Renal cortical epithelial cell (primary cell): ENCODE results near the gene PRSS22. TPM values are rescaled to one million over a fixed set of nuclear protein-coding genes. Genes with fewer than 3 reads are reported as not detected.

Experiments
- DNase-seq: peaks from one replicate; pipeline ENCODE4 v3.0.0-alpha.2; 2011; ENCODE audit warnings: low read depth
- total RNA-seq: library from RNA; depleted of rRNA; stranded (reverse); fragments of >200 nt; gene quantifications from 2 replicates; pipeline ENCODE4 v1.2.3, GENCODE V29; 2014

PRSS22 gene
- total RNA-seq, 1 donor from 2014 or later, result 1.8 TPM

DNA sequence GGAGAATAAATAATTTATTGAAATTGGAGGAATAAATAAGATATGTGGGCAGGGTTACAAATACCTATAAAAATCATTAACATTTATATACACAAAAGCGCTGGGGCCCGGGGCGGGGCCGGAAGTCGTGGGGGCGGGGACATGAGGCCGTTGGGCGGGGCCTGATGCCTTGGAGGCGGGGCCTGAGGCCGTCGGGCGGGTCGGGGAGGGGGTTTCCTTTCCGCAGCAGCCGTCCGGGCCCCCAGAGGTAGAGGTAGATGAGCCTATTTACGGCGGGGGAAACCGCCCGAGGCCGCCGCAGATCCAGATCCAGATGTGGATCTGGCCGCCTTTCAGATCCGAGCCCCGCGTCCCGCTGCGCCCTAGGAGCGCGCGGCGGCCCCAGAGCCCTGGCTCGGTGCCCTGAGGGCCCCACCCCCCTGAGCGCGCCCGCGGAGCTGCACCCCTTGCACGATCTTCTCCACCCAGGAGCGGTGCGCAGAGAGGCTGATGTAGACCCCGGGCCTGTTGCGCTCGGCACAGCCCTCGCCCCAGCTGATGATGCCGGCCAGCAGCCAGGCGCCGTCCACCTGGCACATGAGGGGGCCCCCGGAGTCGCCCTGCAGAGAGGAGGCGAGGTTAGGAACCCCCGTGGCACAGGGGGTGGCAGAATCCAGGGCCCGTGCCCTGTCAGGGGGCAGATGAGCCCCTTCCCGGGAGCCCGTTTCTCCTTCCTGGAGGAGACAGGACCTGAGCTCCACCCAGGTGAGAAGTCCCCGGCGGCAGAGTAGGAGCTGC is 5.1 kb downstream of the PRSS22 start:
- no peak for DNase-seq

DNA sequence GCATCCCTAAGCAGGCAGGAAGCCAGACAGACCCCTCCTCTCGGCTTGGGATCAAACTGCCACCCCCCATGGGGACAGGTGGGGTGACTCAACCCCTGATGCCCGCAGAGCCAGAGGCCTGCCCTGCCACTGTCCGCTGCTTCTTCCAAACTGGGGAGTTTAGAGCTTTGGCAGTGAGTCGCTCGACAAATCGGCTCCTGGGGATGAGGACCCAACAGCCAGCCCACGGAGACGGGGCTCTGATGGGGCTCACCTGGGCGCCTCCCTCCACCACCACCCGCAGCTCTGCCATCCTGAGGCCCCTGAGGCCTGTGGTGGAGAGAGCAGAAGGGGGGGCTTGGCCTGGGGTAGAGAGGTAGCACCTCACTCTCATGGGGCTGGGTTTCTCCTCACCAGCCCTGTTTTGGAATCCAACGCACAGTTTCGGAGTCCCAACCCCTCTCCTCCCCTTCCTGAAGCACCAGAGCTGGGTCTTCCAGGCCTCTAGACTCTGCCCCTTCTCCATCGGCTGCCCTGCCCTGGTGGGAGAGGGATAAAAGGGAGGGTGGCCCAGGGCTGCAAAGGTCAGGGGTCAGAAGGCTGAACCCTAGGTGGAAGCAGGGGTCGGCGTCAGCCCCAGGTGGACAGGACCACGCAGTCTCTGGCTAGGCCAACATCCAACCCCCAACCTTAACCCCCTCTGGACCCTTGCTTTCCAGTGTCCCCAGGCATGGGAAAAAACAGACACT is 5.8 kb downstream of the PRSS22 start:
- DNase-seq, result no peak

DNA sequence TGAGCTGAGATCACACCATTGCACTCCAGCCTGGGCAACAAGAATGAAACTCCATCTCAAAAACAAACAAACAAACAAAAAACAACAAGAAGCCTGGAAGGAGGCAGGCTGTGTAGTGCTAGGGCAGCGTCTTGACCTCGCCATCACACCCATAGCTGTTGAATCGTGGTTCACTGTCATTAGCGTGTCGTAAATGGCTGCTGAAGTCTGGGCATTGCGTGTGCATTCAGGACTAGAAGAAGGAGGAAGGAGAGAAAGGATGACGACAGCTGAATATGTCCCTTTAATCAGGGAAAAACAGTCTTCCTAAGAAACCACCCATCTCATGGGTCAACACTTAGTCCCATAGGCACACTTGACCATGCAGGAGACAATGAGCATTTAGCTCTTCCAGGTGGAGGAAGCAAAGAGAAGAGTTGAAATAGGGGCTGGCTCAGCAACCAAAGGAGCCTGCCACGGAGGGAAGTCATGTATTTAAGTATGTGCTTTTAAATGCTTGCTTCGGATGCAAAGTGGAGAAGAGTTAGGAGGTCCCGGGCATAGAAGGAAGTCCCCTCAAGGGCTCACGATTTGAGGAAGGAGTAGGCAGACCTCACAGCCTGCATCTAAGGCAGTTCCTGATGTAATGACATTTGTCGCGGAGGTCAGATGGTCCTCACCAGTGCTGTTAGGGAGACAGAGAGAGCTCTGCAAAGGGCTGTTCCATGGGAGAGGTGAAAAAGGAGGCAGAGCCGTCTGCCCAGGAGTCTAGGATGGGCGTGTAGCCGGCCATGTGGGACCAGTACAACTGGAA is 8.8 kb downstream of the PRSS22 start:
- no peak for DNase-seq

DNA sequence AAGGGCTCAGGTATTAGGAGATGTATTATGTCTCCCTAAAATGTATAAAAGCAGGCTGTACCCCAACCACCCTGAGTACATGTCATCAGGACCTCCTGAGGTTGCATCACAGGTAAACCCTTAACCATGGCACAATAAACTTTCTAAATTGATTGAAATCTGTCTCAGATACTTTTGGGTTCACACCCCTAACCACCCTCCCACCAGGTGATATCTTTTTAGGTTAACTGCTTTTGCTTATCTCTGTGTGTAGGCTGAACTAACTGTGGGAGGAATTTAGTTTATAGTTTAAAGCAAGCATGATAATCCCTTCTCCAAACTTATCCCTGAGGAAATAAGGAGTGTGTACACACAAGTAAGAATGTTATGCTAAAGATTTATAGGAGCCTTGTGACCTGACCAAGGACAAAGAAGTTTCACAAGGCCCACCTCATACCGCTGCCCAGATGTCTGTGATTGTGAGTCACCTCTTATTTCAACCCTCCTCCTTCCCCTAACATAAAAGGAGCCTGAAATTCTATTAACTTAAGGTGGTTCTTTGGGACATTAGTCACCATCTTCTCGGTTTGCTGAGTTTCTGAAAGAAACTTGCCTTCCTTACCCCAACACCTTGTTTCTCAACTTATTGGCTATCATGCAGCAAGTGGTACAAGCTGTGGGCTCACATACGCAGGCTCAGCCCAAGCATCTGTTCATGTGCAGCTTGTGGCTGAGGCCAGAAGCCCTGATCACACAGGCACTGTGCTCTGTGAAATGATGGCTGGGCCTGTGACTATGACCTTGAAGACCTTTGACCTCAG is 11.3 kb downstream of the PRSS22 start:
- peak; percentile 99 for DNase-seq

DNA sequence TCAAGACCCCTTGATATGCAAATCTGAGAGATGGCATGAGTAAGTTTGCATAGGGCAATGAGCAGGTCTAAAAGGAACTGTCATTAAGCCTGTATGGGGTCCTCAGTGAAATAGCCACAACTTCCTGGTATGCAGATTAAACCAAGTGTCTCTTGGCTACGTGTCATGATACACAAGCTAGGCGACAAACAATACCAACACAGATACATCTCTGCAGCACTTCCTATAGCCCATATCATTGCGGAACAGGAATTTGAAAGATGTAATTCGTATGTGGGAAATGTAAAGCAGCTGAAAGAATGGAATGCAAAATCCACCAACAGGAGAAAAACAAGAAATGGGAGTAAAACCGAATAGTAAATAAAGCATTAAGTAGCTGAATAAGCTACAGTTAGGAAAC is 12.9 kb downstream of the PRSS22 start:
- no peak for DNase-seq

DNA sequence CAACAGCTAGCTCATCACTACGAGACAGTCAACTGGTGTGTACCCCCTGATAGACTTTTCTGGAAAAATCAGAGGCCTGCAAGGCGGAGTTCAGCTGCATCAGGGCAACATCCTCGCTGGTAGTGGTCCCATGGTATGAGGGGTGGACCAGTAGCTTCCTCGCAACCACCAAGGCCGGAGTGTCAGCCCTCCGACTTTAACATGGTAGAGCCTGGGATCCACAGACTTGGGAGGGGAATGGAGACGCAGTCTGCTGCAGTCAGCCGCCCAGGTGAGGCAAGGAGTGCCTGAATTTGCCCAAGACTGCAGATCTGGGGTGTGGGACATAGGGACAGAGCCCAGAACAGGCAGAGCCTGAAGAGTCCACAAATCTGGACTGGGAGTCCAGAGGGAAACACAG is 14.4 kb downstream of the PRSS22 start:
- no peak for DNase-seq

DNA sequence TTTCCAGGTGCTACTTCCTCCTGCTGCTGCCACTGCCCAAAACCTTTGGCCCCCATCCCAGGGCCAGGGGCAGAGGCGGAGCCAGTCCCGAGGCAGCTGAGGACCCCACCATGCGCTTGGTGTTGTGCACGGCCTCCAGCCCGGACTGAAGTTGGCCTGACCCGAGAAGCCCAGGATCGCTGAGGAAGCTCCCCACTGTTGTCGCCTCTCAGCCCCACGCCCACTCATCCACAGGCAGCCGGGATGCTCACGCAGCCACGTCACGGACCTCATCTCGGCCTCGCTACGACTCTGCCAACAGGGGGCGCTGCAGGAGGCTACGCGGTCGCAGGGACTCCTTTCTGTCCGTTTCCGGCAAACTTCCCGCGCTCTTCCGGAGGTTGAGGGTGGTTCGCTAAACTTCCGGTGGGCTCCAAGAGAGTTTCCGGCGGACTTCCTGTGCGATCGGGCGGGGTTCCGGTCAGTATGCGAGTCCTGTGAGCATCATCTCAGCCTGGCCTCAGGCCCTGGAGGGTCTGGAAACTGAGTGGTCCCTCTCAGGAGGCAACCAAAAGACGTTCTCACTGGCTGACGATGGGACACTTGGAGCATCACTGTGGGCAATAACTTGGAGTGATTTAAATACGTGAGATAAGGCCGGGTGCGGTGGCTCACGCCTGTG is 15.5 kb downstream of the PRSS22 start:
- no peak for DNase-seq

DNA sequence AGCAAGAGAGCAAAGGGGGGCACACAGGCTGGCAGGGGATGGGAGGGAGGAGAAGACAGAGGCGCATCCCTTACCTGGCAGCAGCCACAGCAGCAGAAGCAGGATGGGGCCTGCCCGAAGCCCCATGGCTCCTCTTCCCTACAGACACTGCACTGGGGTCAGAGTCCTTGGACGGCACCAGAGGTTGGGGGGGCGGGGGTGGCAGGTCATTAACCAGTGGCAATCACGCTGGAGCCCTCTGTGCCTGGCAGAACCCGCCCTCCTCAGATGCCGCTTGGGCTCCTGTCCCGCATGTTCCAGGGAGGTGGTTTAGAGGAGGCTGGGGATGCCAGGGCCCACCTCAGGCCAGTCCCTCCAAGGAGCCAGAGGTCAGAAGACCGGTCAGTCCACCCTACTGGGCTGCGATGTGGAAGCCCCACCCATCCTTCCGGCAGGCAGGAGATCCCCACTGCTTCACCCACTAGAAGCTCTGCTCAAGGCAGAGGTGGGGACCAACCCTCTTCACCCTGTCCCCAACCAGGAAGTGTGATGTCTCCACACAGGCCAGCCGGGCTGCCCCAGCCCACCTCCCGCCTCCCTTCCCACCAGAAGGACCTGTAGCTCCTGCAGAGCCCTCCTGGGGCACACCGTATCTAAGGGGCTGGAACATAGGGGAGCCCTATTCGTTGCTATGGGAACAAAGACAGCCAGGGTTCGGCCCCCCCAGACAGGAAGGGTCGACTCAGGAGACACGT is 16.2 kb downstream of the PRSS22 start:
- no peak for DNase-seq

DNA sequence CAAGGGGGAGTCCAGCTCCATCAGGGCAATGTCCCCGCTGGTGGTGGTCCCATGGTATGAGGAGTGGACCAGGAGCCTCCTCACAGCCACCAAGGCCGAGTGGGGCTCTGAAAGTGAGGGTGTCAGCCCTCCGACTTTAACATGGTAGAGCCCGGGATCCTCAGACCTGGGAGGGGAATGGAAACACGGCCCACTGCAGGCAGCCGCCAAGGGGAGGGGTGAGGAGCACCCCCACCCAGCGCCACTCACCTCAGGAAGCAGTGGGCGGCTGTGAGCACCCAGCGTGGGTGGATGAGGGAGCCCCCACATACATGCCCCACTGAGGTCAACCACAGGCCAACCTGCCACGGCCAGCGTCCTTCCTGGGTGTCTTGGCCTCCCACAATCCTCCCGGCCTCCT is 17.1 kb downstream of the PRSS22 start:
- no peak for DNase-seq

DNA sequence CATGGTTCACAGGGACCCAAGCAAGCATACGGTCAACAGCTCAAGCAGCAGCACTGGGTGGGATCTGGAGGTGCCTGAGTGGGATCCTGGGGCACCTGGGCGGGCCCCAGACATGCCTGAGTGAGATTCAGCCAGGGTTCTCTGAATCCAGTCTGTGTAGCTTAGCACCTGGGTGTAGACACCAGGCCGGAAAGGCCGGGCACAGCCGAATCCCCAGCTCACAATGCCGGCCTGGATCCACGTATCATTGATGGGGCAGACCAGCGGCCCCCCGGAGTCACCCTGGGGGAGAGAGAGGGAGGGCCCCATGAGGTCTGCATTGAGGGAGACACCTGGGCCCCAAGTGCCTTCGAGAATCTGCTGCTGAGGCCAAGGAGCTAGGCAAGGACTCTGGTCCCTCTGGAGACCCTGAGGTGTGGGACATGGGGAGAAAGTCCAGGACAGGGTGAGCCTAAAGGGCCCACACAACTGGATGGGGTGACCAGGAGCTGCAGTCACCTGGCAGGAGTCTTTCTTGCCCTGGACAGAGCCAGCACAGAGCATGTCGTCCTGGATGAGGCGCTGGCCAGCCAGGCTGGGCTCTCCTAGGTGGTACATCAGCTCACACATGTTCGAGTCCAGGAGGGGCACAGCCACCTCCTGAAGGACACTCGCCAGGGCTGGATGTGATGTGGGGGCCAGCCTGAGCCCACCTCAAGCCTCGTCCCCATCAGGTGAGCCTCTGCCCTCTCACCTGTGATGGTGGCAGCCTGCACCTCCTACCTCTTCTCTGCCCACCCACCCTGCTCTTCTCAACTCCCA is 18.1 kb downstream of the PRSS22 start:
- DNase-seq, result no peak

DNA sequence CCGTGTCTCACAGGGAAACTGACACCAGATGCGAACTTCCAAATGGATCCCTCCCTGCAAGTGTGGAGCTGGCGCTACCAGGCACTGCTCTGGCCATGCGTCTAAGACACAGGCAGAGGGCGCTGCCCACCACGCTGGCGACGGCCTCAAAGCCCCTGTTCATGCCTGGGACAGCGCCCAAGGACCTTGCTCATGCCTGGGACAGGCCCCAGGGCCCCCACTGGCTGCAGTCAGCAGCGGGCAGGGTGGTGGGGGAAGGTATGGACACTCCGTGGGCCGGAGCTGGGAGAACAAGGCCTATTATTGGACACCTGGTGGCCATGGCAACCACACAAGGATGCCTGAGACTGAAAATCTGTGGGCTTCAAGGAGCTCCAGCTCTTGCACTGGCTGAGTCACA is 19.0 kb downstream of the PRSS22 start:
- peak; percentile 60 for DNase-seq

DNA sequence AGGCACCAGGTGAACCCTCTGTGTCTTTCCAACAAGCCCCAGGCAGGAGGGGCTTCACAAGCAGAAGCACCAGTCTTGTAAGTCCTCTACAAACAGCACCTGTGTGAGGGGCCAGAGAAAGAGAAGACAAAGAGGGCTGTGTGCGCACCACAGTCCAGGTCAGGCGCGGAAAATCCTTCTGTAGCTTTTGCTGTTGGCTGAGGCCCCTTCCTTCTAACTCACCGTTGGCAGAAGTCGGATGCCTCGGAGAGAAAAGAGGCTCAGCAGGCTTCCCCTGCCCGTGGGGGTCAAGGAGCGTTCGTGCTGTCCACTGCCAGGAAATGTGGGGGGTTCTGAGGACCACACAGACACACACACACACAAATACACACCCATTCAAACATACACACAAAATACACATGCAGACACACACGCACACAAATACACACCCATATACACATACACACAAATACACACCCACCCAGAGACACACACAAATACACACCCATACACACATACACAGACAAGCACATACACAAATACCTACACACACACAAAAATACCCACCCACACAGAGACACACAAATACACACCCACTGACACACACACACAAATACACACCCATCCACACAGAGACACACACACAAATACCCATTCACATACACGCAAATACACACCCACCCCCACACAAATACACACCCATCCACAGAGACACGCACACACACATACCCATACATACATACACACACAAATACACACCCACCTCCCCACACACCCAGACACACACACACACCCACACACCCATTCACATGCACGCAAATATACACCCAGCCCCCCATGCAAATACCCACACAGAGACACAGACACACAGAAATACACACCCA is 21.1 kb downstream of the PRSS22 start:
- DNase-seq, result no peak

DNA sequence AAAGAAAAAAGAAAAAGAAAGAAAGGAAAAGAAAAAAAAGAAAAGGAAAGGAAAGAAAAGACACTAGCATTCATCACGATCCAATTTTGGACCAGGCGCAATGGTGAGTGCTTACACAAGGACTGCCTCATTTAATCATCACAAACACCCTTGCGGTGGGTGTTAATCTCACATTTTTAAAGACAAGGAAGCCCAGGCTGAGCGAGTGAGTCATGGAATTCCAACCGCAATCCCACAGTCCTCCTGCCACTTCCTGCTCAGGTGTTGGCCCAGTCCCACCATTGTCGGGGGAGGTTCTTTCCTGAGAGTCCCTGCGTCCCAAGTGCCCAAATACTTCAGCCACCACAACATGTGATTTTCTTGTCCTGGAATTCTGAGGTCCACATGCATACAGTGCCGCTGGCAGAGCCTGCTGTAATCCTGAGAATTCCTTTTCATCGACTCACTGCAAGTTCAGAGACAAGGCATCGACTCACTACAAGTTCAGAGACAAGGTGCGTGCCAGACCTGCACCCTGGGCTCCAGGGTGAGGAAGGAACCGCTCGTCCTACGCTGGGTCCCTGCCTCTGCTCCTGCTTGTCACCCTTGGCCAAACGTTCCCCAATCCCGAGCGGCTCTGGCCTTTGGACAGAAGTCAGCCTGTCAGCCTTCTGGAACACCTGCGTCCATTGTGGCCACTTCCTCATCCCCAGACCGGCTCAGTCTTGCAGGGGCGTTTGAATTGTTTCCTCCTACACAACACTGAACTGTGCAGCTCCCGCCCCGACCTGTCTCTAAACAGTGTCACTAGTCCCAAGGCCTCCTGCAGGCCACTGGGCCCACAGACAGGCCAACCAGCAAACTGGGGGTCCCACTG is 22.1 kb downstream of the PRSS22 start:
- DNase-seq, result peak; percentile 99

DNA sequence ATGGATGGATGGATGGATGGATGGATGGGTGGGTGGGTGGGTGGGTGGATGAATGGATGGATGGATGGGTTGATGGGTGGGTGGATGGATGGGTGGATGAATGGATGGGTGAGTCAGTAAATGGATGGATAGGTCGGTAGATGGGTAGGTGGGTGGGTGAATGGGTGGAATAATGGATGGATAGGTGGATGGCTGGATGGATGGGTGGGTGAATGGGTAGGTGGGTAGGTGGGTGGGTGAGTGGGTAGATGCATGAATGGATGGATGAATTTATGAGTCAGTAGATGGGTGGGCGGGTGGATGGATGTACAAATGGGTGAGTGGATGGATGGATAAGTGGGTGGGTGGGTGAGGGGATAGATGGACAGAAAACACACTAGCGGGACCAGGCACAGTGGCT is 23.0 kb downstream of the PRSS22 start:
- no peak for DNase-seq

DNA sequence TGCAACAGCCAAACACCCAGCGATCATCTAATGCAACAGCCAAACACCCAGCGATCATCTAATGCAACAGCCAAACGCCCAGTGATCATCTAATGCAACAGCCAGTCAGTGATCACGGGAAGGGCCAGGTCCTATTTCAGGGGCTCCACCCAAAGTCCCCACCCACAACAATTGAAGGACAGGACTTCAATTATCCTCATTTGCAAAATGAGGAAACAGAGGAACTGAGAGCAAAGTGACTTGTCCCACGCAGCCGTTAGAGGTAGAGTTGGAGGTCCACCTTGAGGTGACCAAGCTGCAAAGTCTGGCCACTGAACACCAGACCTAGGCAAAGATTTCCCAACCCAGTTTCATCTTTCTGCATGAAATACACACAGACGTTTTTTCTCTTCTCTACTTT is 24.2 kb downstream of the PRSS22 start:
- no peak for DNase-seq

DNA sequence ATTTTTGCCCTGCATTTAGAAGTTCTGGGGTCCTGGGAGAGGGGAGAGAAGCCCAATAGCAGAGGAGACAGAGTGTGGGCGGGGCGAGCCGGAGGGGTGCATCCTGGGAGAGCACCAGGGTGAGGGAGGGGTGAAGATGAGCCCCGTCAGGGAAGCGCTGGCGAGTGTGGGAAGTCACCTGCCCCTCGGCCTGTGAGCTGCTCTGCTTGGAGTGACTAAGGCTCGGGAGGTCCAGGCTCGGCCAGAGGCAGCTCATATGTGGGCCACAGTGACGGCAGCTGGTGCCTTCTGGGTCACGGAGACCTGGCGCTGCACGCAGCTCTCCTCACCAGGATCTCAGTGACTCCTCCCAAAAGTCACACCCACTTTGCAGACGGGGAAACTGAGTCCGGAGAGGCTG is 26.8 kb downstream of the PRSS22 start:
- DNase-seq, result no peak

DNA sequence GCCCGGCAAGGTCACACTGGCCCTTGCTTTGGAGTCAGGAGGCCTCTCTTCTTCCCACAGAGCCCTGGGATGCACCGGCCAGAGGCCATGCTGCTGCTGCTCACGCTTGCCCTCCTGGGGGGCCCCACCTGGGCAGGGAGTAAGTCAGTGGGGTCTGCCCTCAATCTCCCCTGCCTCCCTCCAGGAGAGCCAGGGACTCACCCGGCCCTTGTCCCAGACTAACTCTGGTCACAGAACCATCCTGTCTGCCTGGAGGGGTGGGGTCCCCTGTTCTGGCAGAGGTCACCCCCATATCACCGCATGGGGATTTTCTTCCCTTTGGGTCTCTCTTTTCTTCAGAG is 27.6 kb downstream of the PRSS22 start:
- DNase-seq, result no peak
